WTC11 (cell line): ENCODE data around the gene TNK2. TPM values are rescaled to one million over a fixed set of nuclear protein-coding genes. Genes with fewer than 3 reads are reported as not detected.

ENCODE experiments used
- ATAC-seq: fragments of 200-7000 bp; cut with Tn5 transposase; 2 replicates; pipeline ENCODE4 v1.10.0; 2021; ENCODE audit warnings: mild to moderate bottlenecking, moderate library complexity
- CTCF ChIA-PET: fragments of 300-600 bp; sonication (Branson Sonifier 250); formaldehyde crosslinking; loops from one replicate; lab custom pipeline; 2021; ENCODE audit warnings: antibody characterized with exemption; lab: Charles Lee
- POLR2A ChIA-PET: fragments of 350-600 bp; sonication (Branson Sonifier 250); formaldehyde crosslinking; loops from one replicate; lab custom pipeline; 2021; ENCODE audit warnings: antibody characterized with exemption; lab: Charles Lee
- DNase-seq: peaks from one replicate; pipeline ENCODE4 v3.0.0; 2021; ENCODE audit warnings: low spot score
- H3K27ac Mint-ChIP-seq: 2 replicates; pipeline ENCODE4 v1.8.0; 2021; ENCODE audit warnings: mixed read lengths
- H3K27me3 Mint-ChIP-seq: 2 replicates; pipeline ENCODE4 v1.8.0; 2021; ENCODE audit warnings: low read depth, mild to moderate bottlenecking, moderate library complexity, mixed read lengths
- H3K36me3 Mint-ChIP-seq: 2 replicates; pipeline ENCODE4 v1.8.0; 2021; ENCODE audit warnings: mixed read lengths
- H3K4me1 Mint-ChIP-seq: 2 replicates; pipeline ENCODE4 v1.8.0; 2022; ENCODE audit warnings: mixed read lengths
- H3K4me3 Mint-ChIP-seq: 2 replicates; pipeline ENCODE4 v1.8.0; 2021; ENCODE audit warnings: mild to moderate bottlenecking, moderate library complexity, mixed read lengths
- H3K9me3 Mint-ChIP-seq: 2 replicates; pipeline ENCODE4 v1.8.0; 2021; ENCODE audit warnings: mixed read lengths
- FOXK1 ChIP-seq: sonication (generic); formaldehyde crosslinking; IDR thresholded peaks from 2 replicates; pipeline ENCODE4 v1.8.0; 2022; ENCODE audit warnings: mild to moderate bottlenecking, moderate library complexity, missing genetic modification reagents
- GABPB1 ChIP-seq: sonication (generic); formaldehyde crosslinking; IDR thresholded peaks from 2 replicates; pipeline ENCODE4 v1.8.1; 2023; ENCODE audit warnings: mild to moderate bottlenecking, missing genetic modification reagents
- GRHL2 ChIP-seq: fragments of 250-450 bp; sonication (Bioruptor Pico); IDR thresholded peaks from 2 replicates; pipeline ENCODE4 v1.8.0; 2022; ENCODE audit warnings: mild to moderate bottlenecking, moderate library complexity; ENCODE audit not compliant: insufficient replicate concordance, severe bottlenecking
- OVOL2 ChIP-seq: fragments of 250-450 bp; sonication (Bioruptor Pico); IDR thresholded peaks from 2 replicates; pipeline ENCODE4 v1.9.0; 2021; ENCODE audit warnings: mild to moderate bottlenecking, borderline replicate concordance
- TCF7 ChIP-seq: sonication (generic); formaldehyde crosslinking; IDR thresholded peaks from 2 replicates; pipeline ENCODE4 v1.8.0; 2022; ENCODE audit warnings: mild to moderate bottlenecking, low read depth, missing genetic modification reagents, moderate library complexity
- ZNF396 ChIP-seq: fragments of 250-450 bp; sonication (Bioruptor Pico); IDR thresholded peaks from 2 replicates; pipeline ENCODE4 v1.8.0; 2021; ENCODE audit warnings: mild to moderate bottlenecking, moderate library complexity, borderline replicate concordance
- total RNA-seq: library from RNA; stranded (reverse); gene quantifications from 3 replicates; pipeline ENCODE4 v1.2.3, GENCODE V29; 2021
- TF ChIP-seq, protein P1 (sequence below): sonication (generic); formaldehyde crosslinking; IDR thresholded peaks from 2 replicates; pipeline ENCODE4 v1.8.0; 2022; ENCODE audit warnings: mild to moderate bottlenecking, missing genetic modification reagents
- TF ChIP-seq, protein P2 (sequence below): sonication (generic); formaldehyde crosslinking; IDR thresholded peaks from 2 replicates; pipeline ENCODE4 v1.8.0; 2022; ENCODE audit warnings: mild to moderate bottlenecking, missing genetic modification reagents
- TF ChIP-seq, protein P3 (sequence below): fragments of 250-450 bp; sonication (Bioruptor Pico); IDR thresholded peaks from 2 replicates; pipeline ENCODE4 v1.8.0; 2021; ENCODE audit warnings: mild to moderate bottlenecking
- TF ChIP-seq, protein P4 (sequence below): sonication (generic); formaldehyde crosslinking; IDR thresholded peaks from 2 replicates; pipeline ENCODE4 v1.8.1; 2023; ENCODE audit warnings: mild to moderate bottlenecking, missing genetic modification reagents, moderate library complexity
- TF ChIP-seq, protein P5 (sequence below): fragments of 250-450 bp; sonication (Bioruptor Pico); IDR thresholded peaks from 2 replicates; pipeline ENCODE4 v2.1.2; 2022; ENCODE audit warnings: mild to moderate bottlenecking, moderate library complexity
- TF ChIP-seq, protein P6 (sequence below): sonication (generic); formaldehyde crosslinking; IDR thresholded peaks from 2 replicates; pipeline ENCODE4 v1.8.1; 2022; ENCODE audit warnings: low read depth, missing genetic modification reagents, borderline replicate concordance
- TF ChIP-seq, protein P7 (sequence below): sonication (generic); formaldehyde crosslinking; IDR thresholded peaks from 2 replicates; pipeline ENCODE4 v1.8.0; 2022; ENCODE audit warnings: mild to moderate bottlenecking, missing genetic modification reagents

TNK2 gene
- total RNA-seq, 1 experiment from 2014 or later, result 58.4 TPM

DNA sequence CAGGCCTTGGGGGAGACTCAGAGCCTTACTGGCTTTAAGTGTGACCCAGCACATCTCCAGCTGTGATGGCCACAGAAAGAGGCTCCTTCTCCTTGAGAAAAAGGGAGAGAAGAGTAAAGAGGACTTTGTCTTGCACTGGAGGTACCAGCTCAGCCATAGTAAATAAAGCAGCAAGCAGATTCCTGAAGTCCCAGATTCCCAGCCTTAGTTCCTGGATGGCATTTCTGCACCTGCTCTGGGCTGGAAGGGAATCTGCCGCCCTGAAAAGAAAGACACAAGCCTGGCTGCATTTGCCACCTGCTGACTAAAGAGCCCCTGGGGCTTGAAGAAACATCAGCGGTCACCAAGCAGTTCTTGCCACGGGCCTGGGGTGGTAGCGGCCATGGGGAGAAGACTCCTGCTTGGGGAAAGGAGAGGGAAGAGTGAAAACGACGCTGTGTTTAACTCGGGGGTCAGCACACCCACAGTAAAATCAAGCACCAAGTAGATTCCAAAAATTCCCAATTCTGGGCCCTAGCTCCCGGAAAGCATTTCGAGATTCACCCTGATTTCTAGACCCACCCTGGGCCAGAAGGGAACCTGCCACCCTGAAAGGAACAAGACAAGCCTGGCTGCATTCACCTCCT is 24.2 kb upstream of the TNK2 start:
- no peaks in the 10 kb centered on the region for H3K9me3 Mint-ChIP-seq
- no peak for TF ChIP-seq GABPB1 (CRISPR knock-in tag)
- TF ChIP-seq ZNF396, result no peak
- TF ChIP-seq, protein P1, sequence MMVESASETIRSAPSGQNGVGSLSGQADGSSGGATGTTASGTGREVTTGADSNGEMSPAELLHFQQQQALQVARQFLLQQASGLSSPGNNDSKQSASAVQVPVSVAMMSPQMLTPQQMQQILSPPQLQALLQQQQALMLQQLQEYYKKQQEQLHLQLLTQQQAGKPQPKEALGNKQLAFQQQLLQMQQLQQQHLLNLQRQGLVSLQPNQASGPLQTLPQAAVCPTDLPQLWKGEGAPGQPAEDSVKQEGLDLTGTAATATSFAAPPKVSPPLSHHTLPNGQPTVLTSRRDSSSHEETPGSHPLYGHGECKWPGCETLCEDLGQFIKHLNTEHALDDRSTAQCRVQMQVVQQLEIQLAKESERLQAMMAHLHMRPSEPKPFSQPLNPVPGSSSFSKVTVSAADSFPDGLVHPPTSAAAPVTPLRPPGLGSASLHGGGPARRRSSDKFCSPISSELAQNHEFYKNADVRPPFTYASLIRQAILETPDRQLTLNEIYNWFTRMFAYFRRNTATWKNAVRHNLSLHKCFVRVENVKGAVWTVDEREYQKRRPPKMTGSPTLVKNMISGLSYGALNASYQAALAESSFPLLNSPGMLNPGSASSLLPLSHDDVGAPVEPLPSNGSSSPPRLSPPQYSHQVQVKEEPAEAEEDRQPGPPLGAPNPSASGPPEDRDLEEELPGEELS (CRISPR knock-in tag), result no peak
- TF ChIP-seq, protein P2, sequence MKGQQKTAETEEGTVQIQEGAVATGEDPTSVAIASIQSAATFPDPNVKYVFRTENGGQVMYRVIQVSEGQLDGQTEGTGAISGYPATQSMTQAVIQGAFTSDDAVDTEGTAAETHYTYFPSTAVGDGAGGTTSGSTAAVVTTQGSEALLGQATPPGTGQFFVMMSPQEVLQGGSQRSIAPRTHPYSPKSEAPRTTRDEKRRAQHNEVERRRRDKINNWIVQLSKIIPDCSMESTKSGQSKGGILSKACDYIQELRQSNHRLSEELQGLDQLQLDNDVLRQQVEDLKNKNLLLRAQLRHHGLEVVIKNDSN (CRISPR knock-in tag), result no peak
- TF ChIP-seq, protein P3, sequence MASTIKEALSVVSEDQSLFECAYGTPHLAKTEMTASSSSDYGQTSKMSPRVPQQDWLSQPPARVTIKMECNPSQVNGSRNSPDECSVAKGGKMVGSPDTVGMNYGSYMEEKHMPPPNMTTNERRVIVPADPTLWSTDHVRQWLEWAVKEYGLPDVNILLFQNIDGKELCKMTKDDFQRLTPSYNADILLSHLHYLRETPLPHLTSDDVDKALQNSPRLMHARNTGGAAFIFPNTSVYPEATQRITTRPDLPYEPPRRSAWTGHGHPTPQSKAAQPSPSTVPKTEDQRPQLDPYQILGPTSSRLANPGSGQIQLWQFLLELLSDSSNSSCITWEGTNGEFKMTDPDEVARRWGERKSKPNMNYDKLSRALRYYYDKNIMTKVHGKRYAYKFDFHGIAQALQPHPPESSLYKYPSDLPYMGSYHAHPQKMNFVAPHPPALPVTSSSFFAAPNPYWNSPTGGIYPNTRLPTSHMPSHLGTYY, result no peak
- TF ChIP-seq, protein P4, sequence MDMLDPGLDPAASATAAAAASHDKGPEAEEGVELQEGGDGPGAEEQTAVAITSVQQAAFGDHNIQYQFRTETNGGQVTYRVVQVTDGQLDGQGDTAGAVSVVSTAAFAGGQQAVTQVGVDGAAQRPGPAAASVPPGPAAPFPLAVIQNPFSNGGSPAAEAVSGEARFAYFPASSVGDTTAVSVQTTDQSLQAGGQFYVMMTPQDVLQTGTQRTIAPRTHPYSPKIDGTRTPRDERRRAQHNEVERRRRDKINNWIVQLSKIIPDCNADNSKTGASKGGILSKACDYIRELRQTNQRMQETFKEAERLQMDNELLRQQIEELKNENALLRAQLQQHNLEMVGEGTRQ (CRISPR knock-in tag), result no peak
- TF ChIP-seq TCF7 (CRISPR knock-in tag), result no peak
- no peak for TF ChIP-seq OVOL2 (CRISPR knock-in tag)
- TF ChIP-seq, protein P5, sequence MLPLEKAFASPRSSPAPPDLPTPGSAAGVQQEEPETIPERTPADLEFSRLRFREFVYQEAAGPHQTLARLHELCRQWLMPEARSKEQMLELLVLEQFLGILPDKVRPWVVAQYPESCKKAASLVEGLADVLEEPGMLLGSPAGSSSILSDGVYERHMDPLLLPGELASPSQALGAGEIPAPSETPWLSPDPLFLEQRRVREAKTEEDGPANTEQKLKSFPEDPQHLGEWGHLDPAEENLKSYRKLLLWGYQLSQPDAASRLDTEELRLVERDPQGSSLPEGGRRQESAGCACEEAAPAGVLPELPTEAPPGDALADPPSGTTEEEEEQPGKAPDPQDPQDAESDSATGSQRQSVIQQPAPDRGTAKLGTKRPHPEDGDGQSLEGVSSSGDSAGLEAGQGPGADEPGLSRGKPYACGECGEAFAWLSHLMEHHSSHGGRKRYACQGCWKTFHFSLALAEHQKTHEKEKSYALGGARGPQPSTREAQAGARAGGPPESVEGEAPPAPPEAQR (CRISPR knock-in tag), result no peak
- TF ChIP-seq, all 79 proteins: peak for 0
- peaks cover 8% of the 10 kb centered on the region for H3K4me1 Mint-ChIP-seq
- H3K27me3 Mint-ChIP-seq, result no peaks in the 10 kb centered on the region; the same call in 1 of the 2 replicates
- peaks cover 3% of the 10 kb centered on the region for H3K36me3 Mint-ChIP-seq
- no peak for DNase-seq
- CTCF ChIA-PET, result interaction anchor here (1.3 kb wide), 2 partner anchors 18 to 73 kb away, joined by 3 to 4 read pairs; no protein-coding TSS in a partner anchor
- H3K27ac Mint-ChIP-seq, result no peak overlapping the region; the same call in 1 of the 2 replicates
- ATAC-seq, result no peak
- POLR2A ChIA-PET, result no interaction called here
- no peak overlapping the region for H3K4me3 Mint-ChIP-seq

DNA sequence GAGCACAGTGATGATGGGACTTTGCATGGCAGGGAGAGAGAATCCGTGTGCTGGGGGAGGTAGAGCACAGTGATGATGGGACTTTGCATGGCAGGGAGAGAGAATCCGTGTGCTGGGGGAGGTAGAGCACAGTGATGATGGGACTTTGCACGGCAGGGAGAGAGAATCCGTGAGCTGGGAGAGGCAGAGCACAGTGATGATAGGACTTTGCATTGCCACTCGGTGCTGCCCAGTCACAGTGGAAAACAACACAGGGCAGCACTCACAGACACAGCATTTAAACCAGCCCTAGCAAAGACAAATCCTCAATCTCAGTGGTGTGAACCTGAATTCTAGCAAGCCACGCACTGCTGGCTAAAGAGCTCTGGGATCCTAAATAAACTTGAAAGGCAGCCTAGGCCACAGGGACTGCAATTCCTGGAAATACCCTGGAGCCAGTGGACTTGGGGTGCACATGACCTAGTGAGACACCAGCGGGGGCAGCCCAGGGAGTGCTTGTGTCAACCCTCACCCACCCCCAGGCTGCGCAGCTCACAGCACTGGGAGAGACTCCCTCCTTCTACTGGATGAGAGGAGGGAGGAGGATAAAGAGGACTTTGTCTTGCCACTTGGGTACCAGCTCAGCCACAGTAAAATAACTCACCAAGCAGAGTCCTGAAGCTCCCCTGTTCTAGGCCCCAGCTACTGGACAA is 23.4 kb upstream of the TNK2 start:
- ChIA-PET CTCF (interaction anchor here (0.8 to 1.3 kb wide), 3 partner anchors 17 to 81 kb away, joined by 3 to 4 read pairs (median 4); no protein-coding TSS in a partner anchor), POLR2A (no interaction called here)
- Mint-ChIP-seq H3K9me3 (no peaks in the 10 kb centered on the region), H3K4me1 (peaks cover 8% of the 10 kb centered on the region), H3K36me3 (peaks cover 5% of the 10 kb centered on the region; the same call in 1 of the 2 replicates), H3K4me3 (no peak overlapping the region), H3K27ac (no peak overlapping the region)
- no peak for DNase-seq
- TF ChIP-seq FOXK1 (CRISPR knock-in tag), result no peak
- no peak for TF ChIP-seq GRHL2
- TF ChIP-seq, protein P6, sequence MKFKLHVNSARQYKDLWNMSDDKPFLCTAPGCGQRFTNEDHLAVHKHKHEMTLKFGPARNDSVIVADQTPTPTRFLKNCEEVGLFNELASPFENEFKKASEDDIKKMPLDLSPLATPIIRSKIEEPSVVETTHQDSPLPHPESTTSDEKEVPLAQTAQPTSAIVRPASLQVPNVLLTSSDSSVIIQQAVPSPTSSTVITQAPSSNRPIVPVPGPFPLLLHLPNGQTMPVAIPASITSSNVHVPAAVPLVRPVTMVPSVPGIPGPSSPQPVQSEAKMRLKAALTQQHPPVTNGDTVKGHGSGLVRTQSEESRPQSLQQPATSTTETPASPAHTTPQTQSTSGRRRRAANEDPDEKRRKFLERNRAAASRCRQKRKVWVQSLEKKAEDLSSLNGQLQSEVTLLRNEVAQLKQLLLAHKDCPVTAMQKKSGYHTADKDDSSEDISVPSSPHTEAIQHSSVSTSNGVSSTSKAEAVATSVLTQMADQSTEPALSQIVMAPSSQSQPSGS, result no peak
- TF ChIP-seq, protein P7, sequence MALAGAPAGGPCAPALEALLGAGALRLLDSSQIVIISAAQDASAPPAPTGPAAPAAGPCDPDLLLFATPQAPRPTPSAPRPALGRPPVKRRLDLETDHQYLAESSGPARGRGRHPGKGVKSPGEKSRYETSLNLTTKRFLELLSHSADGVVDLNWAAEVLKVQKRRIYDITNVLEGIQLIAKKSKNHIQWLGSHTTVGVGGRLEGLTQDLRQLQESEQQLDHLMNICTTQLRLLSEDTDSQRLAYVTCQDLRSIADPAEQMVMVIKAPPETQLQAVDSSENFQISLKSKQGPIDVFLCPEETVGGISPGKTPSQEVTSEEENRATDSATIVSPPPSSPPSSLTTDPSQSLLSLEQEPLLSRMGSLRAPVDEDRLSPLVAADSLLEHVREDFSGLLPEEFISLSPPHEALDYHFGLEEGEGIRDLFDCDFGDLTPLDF (CRISPR knock-in tag), result no peak
- TF ChIP-seq, all 79 proteins: peak for 0
- no peaks in the 10 kb centered on the region; the same call in 1 of the 2 replicates for H3K27me3 Mint-ChIP-seq
- ATAC-seq, result no peak
